ENCODE data around the gene FAM193B.

The FAM193B gene

GRCh38 chr5:177512736-177513380 lies 41.5 kb downstream of the FAM193B start:
- no peak for DNase-seq

- DNase-seq: no peak
These were observed 42.3 kb downstream of the FAM193B start for GRCh38 chr5:177511796-177512675.

DNA sequence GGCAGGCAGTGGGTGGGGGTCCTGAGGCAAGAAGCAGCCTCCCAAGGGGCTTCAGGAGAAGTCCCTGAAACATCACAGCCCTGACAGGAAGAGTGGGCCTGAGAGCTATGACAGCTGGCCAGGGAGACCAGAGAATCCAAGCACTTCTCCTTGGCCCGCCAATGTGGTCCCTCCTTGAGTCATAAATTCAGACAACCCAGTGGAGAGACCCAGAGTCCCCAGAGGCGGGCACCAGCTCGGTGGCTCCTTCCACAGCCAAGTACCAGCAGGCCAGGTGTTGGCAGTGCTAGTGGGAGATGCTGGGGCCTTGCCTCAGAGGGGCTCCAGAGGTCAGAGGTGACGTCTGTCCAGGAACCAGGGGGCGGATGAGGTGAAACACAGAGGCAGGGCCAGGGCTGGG lies 43.2 kb downstream of the FAM193B start:
- no peak for DNase-seq

GRCh38 chr5:177510567-177511053 lies 43.8 kb downstream of the FAM193B start:
- no peak for DNase-seq

GRCh38 chr5:177509991-177510566 lies 44.3 kb downstream of the FAM193B start:
- no peak for DNase-seq

GRCh38 chr5:177509381-177509951 lies 44.9 kb downstream of the FAM193B start, which contains the start of gene DOK3:
Gene DOK3, minus strand, starts transcription at chr5:177509826. Its CDS starts 286 bp downstream, at chr5:177509540.
- no peak for DNase-seq

DNA sequence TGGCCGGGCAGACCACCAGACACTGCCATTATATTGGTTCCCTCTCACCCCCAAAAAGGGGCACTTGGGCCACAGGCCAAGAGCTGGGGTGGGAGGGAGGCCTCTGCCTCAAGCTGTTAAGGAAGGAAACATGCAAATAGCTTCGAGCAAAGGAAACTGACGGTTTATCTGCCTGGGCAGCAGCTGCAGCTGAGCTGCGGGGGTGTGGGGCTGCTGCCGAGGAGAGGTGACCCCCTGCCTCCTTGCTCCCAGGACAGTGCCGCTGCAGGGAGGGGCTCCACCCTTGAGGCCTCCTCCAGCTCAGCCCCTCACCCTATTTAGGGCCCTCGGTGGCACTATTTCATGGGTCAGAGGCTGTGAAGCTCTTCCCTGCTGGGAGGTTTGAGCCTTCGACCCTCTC lies 45.5 kb downstream of the FAM193B start:
- DNase-seq: no peak

GRCh38 chr5:177508221-177508611 lies 46.1 kb downstream of the FAM193B start:
- no peak for DNase-seq

GRCh38 chr5:177507596-177508220 lies 46.7 kb downstream of the FAM193B start:
- DNase-seq: no peak

- no peak for DNase-seq
These were observed 47.2 kb downstream of the FAM193B start for GRCh38 chr5:177507165-177507564.

DNA sequence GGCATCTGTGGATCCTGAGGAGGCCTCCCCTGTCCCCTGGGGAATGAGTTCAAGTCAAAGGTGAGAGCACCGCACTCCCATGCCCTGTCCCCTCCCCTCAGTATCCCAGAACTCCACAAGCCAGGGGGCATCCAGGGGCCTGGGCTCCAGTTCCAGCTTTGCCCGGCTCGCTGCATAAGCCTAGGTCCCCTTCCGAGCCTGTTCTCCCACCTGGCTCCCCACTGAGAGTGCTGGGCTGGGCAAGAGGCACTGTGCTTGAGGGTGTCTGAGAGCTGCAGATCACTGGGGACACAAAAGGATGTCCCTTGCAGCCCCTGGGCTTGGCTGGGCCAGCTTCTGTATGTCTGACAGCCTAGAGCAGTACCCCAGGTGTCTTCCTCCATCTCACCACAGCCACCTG lies 49.3 kb downstream of the FAM193B start:
- DNase-seq: no peak

- no peak for DNase-seq
These were observed 50.0 kb downstream of the FAM193B start for GRCh38 chr5:177504086-177505056.

DNA sequence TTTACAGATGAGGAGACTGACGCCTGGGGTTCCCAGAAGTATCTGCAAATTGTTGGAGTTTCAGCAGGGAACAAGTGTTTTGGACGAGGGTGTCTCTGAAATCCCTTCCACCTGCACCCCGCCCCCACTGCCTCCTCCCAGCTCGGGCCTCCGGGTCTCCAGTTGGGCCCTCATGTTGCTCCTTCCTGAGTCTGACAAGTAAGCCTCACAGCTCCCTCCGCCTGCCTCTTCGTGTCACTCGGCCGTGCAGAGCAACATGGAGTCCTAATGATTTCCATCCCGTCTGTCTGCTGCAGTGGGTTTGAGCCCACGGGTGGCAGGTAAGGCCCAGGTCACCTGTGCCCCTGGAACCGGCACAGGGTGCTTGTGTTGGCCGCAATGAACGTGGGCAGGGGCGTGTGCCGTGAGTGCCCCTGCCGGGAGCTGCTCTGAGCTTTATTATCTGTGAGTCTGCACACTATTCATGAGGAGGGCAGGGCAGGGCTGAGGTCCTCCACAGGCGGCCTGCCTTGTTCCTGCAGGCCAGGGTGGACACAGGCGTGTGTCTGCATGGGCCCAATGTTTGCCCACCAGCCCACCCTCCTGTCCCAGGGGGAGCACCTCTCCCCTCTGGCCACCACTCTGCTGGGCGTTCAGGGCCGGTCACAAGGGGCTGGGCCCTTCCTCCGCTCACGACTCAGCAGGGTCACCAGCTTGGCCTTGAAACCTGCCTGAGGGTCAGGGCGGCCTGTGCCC lies 50.8 kb downstream of the FAM193B start:
- no peak for DNase-seq

- no peak for DNase-seq
These were observed 51.5 kb downstream of the FAM193B start for GRCh38 chr5:177502886-177503285.

GRCh38 chr5:177501874-177502678 lies 52.3 kb downstream of the FAM193B start:
- no peak for DNase-seq

- DNase-seq: peak; percentile 81
These were observed 53.5 kb downstream of the FAM193B start for GRCh38 chr5:177500685-177501522.

DNA sequence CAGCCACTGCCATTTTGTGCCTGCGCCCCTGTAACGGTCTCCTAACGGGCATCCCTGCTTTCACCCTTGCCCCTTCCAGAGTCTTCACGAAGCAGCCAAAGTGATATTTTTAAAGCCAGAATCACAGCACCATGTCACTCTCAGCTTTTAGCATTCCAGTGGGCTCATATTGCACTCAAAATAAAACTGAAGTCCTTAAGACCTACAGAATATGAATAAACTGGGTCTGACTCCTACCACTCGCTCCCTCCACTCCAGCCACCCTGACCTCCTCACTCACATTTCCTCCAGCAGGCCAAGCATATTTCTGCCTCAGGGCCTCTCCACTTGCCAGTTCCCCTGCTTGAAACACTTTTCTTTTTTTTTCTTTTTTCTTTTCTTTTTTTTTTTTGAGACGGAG lies 54.5 kb downstream of the FAM193B start:
- no peak for DNase-seq

- DNase-seq: no peak
These were observed 56.2 kb downstream of the FAM193B start for GRCh38 chr5:177498013-177498787.
